Breast epithelium (tissue), 4 donors: ENCODE results near the gene CEP68. TPM values are rescaled to one million over a fixed set of nuclear protein-coding genes. Genes with fewer than 3 reads are reported as not detected.
"Not testable (repeated sequence)": the region's sequence is repeated elsewhere in the genome, so short reads cannot be mapped to it uniquely, and the experiment has no call there.

ENCODE experiments used
- DNase-seq, 2 donors: peaks; one replicate each; pipeline ENCODE4 v3.0.0-alpha.2; 2019; ENCODE audit warnings: low spot score in 2 of 2
- H3K27ac ChIP-seq, 2 donors: fragments of 200-600 bp; sonication (generic) in 1 of 2; one replicate each; pipeline ENCODE4 v1.5.1; 2016 to 2019; ENCODE audit warnings: mild to moderate bottlenecking in 1 of 2
- H3K27me3 ChIP-seq, 2 donors: fragments of 200-600 bp; sonication (generic) in 1 of 2; one replicate each; pipeline versions ENCODE4 v1.5.1 to v1.6.0; 2017 to 2019; ENCODE audit warnings: control low read depth in 1 of 2, mild to moderate bottlenecking in 1 of 2
- H3K36me3 ChIP-seq: fragments of 200-600 bp; one replicate; pipeline ENCODE4 v1.5.1; 2019
- H3K4me1 ChIP-seq, 2 donors: fragments of 200-600 bp; sonication (generic); one replicate each; pipeline ENCODE4 v1.5.1; 2016 to 2019; ENCODE audit warnings: control low read depth in 1 of 2
- H3K4me3 ChIP-seq, 3 donors: fragments of 200-600 bp; sonication (generic); 1 replicate in 2 of 3; 2 replicates in 1 of 3; pipeline ENCODE4 v1.5.1; 2016 to 2019; ENCODE audit warnings: mild to moderate bottlenecking in 3 of 3, moderate library complexity in 2 of 3
- H3K9me3 ChIP-seq, 2 donors: fragments of 200-600 bp; sonication (generic) in 1 of 2; one replicate each; pipeline ENCODE4 v1.5.1; 2016 to 2019; ENCODE audit warnings: control low read depth in 1 of 2
- CTCF ChIP-seq, 3 donors: fragments of 450-650 bp; IDR thresholded peaks; one replicate each; pipeline ENCODE4 v1.5.1; 2016 to 2017; ENCODE audit warnings: antibody characterized with exemption in 3 of 3, mild to moderate bottlenecking in 3 of 3, moderate library complexity in 3 of 3
- POLR2A ChIP-seq: fragments of 450-650 bp; IDR thresholded peaks from one replicate; pipeline ENCODE4 v1.6.1; 2016; ENCODE audit warnings: antibody characterized with exemption, mild to moderate bottlenecking, moderate library complexity
- POLR2AphosphoS5 ChIP-seq, 3 donors: sonication (generic); formaldehyde crosslinking; IDR thresholded peaks; one replicate each; pipeline ENCODE4 v1.6.1; 2017; ENCODE audit warnings: antibody characterized with exemption in 3 of 3
- intact Hi-C: fragments of 100-400 bp; cut with DNase I; formaldehyde crosslinking; loops from one replicate; pipeline ENCODE4 v1.15.1; 2023; ENCODE audit warnings: low total_unique reads
- total RNA-seq, 3 donors: library from RNA; depleted of rRNA; stranded (reverse); fragments of >200 nt; gene quantifications; one replicate each; pipeline ENCODE4 v1.1.0, GENCODE V29; 2016

Gene CEP68
- total RNA-seq, 3 donors from 2014 or later = 23.3 to 32.2 (median 25.0) TPM

- H3K36me3 ChIP-seq = no peaks in the 10 kb centered on the region
- no peaks in the 10 kb centered on the region for H3K27me3 ChIP-seq
- H3K4me3 ChIP-seq = no peak overlapping the region
- TF ChIP-seq CTCF (IDR thresholded peaks at IDR 0.05) (no peak), POLR2A (no peak), POLR2AphosphoS5 (IDR thresholded peaks at IDR 0.05) (no peak)
- intact Hi-C loops = no loop called here
- H3K9me3 ChIP-seq = no peaks in the 10 kb centered on the region
- DNase-seq = no peak
- H3K4me1 ChIP-seq = no peaks in the 10 kb centered on the region
- H3K27ac ChIP-seq = no peak overlapping the region
Measured at GRCh38 chr2:65018141-65018582, 38.1 kb upstream of the CEP68 start.

GRCh38 chr2:65019010-65019409 lies 37.2 kb upstream of the CEP68 start:
- intact Hi-C loops = no loop called here
- H3K4me1 ChIP-seq = no peaks in the 10 kb centered on the region
- H3K9me3 ChIP-seq = no peaks in the 10 kb centered on the region
- DNase-seq = no peak
- H3K27ac ChIP-seq = no peak overlapping the region
- H3K4me3 ChIP-seq = no peak overlapping the region
- no peak for TF ChIP-seq POLR2AphosphoS5 (IDR thresholded peaks at IDR 0.05)
- H3K27me3 ChIP-seq = no peaks in the 10 kb centered on the region
- no peaks in the 10 kb centered on the region for H3K36me3 ChIP-seq

DNA sequence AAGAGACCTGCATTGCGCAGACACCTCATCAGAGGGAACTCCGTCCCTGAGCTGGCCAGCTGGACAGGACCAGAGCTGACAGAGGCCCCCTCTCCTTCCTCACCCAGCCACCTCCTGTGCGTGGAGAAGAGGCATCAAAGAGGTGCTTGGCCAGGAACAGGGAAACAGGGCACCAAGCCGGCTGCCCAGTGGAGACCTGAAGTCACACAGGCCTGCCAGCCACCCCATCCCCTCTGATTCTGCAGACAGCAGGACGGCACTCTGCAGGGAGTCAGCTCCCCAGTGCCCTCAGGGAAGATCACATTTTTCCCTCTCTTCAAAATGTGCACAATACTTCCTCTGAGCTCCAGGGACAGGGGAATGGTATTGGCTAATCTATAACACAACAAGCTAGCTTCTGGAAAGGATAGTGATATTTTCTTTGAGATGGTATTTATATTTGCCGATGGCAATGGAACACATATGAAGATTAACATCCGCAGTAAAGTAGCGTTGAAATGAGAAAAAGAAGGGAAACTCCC lies 36.5 kb upstream of the CEP68 start:
- intact Hi-C loops = no loop called here
- Histone ChIP-seq H3K27ac (no peak overlapping the region), H3K36me3 (no peaks in the 10 kb centered on the region), H3K4me3 (no peak overlapping the region), H3K9me3 (no peaks in the 10 kb centered on the region), H3K27me3 (no peaks in the 10 kb centered on the region), H3K4me1 (no peaks in the 10 kb centered on the region)
- TF ChIP-seq POLR2AphosphoS5 (IDR thresholded peaks at IDR 0.05) = no peak
- TF ChIP-seq CTCF (IDR thresholded peaks at IDR 0.05) = no peak
- TF ChIP-seq POLR2A = no peak
- no peak for DNase-seq

DNA sequence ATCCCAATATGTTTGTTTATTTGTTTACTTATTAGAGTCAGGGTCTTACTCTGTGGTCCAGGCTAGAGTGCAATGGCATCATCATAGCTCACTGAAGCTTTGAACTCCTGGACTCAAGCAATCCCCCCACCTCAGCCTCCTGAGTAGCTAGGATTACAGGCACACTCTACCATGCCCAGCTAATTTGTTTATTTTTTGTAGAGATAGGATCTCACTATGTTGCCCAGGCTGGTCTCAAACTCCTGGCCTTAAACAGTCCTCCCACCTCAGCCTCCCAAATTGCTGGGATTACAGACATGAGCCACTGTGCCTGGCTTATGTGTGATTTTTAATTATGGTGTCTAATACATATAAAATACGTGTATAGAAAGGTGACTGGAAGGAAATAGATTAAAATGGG lies 36.0 kb upstream of the CEP68 start:
- H3K9me3 ChIP-seq, H3K27ac ChIP-seq, H3K36me3 ChIP-seq, H3K27me3 ChIP-seq, H3K4me3 ChIP-seq, intact Hi-C loops, H3K4me1 ChIP-seq, DNase-seq: not testable (repeated sequence)

DNA sequence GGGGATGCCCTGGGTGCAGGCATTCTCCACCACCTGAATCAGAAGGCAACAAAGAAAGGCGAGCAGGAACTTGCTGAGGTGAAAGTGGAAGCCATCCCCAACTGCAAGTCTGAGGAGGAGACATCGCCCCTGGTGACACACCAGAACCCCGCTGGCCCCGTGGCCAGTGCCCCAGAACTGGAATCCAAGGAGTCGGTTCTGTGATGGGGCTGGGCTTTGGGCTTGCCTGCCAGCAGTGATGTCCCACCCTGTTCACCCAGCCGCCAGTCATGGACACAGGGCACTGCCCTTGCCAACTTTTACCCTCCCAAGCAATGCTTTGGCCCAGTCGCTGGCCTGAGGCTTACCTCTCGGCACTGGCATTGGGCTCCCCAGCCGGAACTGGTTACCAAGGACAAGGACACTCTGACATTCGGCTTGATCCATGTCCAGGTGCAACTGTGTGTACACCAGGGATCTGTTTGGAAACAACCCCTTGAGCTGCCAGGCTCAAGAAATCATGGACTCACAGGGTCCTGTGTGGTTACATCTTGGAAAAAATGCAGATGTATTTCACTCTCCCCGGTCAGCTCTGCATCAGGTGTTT lies 35.2 kb upstream of the CEP68 start:
- no peaks in the 10 kb centered on the region for H3K9me3 ChIP-seq
- no peaks in the 10 kb centered on the region for H3K36me3 ChIP-seq
- no peak overlapping the region for H3K27ac ChIP-seq
- no peaks in the 10 kb centered on the region for H3K4me1 ChIP-seq
- no peak for TF ChIP-seq POLR2AphosphoS5 (IDR thresholded peaks at IDR 0.05)
- no peak for TF ChIP-seq CTCF (IDR thresholded peaks at IDR 0.05)
- TF ChIP-seq POLR2A = no peak
- intact Hi-C loops = no loop called here
- no peaks in the 10 kb centered on the region for H3K27me3 ChIP-seq
- DNase-seq = no peak
- H3K4me3 ChIP-seq = no peak overlapping the region

DNA sequence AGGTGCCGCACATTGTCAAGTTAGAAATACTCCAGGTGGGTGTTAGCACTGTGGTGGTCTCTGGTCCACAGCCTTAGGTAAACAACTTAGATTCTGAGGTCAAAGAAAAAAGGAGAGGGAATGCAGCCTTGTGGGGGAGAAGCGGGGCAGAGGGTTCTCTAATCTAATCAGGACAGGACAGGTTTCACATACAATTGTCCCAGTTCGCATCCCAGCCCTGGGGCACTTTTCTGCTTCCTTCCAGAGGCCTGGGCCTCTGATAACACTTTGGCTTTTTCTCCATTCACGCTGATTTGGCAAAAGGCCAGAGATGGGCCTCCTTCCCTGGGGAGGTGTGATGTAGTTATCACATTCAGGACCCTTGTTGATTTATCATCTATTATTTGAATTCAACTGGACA lies 34.5 kb upstream of the CEP68 start:
- no peak overlapping the region for H3K27ac ChIP-seq
- DNase-seq = no peak
- no peaks in the 10 kb centered on the region for H3K4me1 ChIP-seq
- no peaks in the 10 kb centered on the region for H3K36me3 ChIP-seq
- no peaks in the 10 kb centered on the region for H3K9me3 ChIP-seq
- no peaks in the 10 kb centered on the region for H3K27me3 ChIP-seq
- TF ChIP-seq CTCF (IDR thresholded peaks at IDR 0.05) = no peak
- TF ChIP-seq POLR2A = no peak
- no peak for TF ChIP-seq POLR2AphosphoS5 (IDR thresholded peaks at IDR 0.05)
- no peak overlapping the region for H3K4me3 ChIP-seq
- intact Hi-C loops = no loop called here
